T-cell (primary cell): Measurements from ENCODE around the gene LCN9. TPM values are rescaled to one million over a fixed set of nuclear protein-coding genes. Genes with fewer than 3 reads are reported as not detected.

Source experiments
- ATAC-seq, 4 experiments: fragments of 200-7000 bp in 3 of 4; fragments of 150-1000 bp in 1 of 4; cut with Tn5 transposase; replicated peaks in 1 of 4; 1 replicate in 3 of 4; 2 replicates in 1 of 4; pipeline ENCODE4 v1.10.0; 2021; ENCODE audit warnings: moderate library complexity in 3 of 4, mild to moderate bottlenecking in 2 of 4, moderate number of reproducible peaks in 1 of 4
- CTCF ChIA-PET, 2 donors: fragments of 300-600 bp; sonication (Branson Sonifier 250); formaldehyde crosslinking; loops; one replicate each; lab custom pipeline; 2022; ENCODE audit warnings: antibody characterized with exemption in 2 of 2; lab: Charles Lee
- POLR2A ChIA-PET, 2 donors: fragments of 300-600 bp; sonication (Branson Sonifier 250); formaldehyde crosslinking; loops; one replicate each; lab custom pipeline; 2022; ENCODE audit warnings: antibody characterized with exemption in 2 of 2; lab: Charles Lee
- DNase-seq, 35 experiments: peaks; one replicate each; pipeline versions ENCODE4 v3.0.0 to v3.0.0-alpha.2; 2013 to 2023
- H3K27ac ChIP-seq: one replicate; pipeline ENCODE4 v1.5.1; 2013; ENCODE audit warnings: low read length
- H3K27me3 ChIP-seq, 2 experiments: replicated peaks in 1 of 2; 1 replicate in 1 of 2; 2 replicates in 1 of 2; pipeline versions ENCODE4 v1.6.1 to v1.7.0; 2013; ENCODE audit warnings: low read length in 1 of 2, mixed read lengths in 1 of 2; ENCODE audit not compliant: control insufficient read depth in 2 of 2, insufficient read depth in 2 of 2; ENCODE audit errors: extremely low read depth in 1 of 2
- H3K36me3 ChIP-seq, 2 donors: 1 replicate in 1 of 2; 2 replicates in 1 of 2; pipeline versions ENCODE4 v1.6.1 to v1.7.0; 2013; ENCODE audit warnings: low read length in 1 of 2; ENCODE audit not compliant: control insufficient read depth in 2 of 2, insufficient read depth in 1 of 2; ENCODE audit errors: extremely low read depth in 1 of 2
- H3K4me1 ChIP-seq, 2 experiments: 1 replicate in 1 of 2; 2 replicates in 1 of 2; pipeline versions ENCODE4 v1.6.1 to v1.7.0; 2013; ENCODE audit warnings: low read length in 2 of 2, mixed read lengths in 1 of 2; ENCODE audit not compliant: insufficient read depth in 2 of 2, control insufficient read depth in 1 of 2; ENCODE audit errors: extremely low read depth in 1 of 2
- H3K4me3 ChIP-seq, 2 donors: 1 replicate in 1 of 2; 2 replicates in 1 of 2; pipeline versions ENCODE4 v1.5.1 to v1.7.0; 2013; ENCODE audit warnings: mild to moderate bottlenecking in 2 of 2, low read length in 1 of 2, moderate library complexity in 1 of 2; ENCODE audit not compliant: control insufficient read depth in 1 of 2; ENCODE audit errors: extremely low read depth in 1 of 2
- H3K9me3 ChIP-seq: 2 replicates; pipeline ENCODE4 v1.7.0; 2013
- H3K27ac Mint-ChIP-seq, 2 donors: one replicate each; pipeline ENCODE4 v1.8.0; 2020 to 2021; ENCODE audit warnings: mild to moderate bottlenecking in 2 of 2, mixed read lengths in 2 of 2
- H3K27me3 Mint-ChIP-seq, 2 donors: one replicate each; pipeline ENCODE4 v1.8.0; 2021 to 2022; ENCODE audit warnings: mixed read lengths in 2 of 2
- H3K36me3 Mint-ChIP-seq: one replicate; pipeline ENCODE4 v1.8.0; 2021; ENCODE audit warnings: mixed read lengths
- H3K4me1 Mint-ChIP-seq, 3 donors: one replicate each; pipeline ENCODE4 v1.8.0; 2020 to 2022; ENCODE audit warnings: mixed read lengths in 3 of 3, mild to moderate bottlenecking in 1 of 3
- H3K4me3 Mint-ChIP-seq, 3 donors: one replicate each; pipeline ENCODE4 v1.8.0; 2020 to 2022; ENCODE audit warnings: mild to moderate bottlenecking in 3 of 3, mixed read lengths in 3 of 3, moderate library complexity in 3 of 3
- H3K9me3 Mint-ChIP-seq, 3 donors: one replicate each; pipeline ENCODE4 v1.8.0; 2020 to 2022; ENCODE audit warnings: mixed read lengths in 3 of 3
- WGBS: methylation state at CpG from one replicate; pipeline ENCODE4 v1.1.5; 2013; ENCODE audit warnings: missing lambda C conversion rate; ENCODE audit not compliant: insufficient coverage; 5-methylcytosine and 5-hydroxymethylcytosine counted together
- total RNA-seq, 35 experiments: library from RNA in 6 of 35; stranded (reverse) in 6 of 35; fragments of 120-200 nt in 1 of 35; gene quantifications; one replicate each; pipeline versions ENCODE4 v1.2.1 to v1.2.4 and lab custom pipeline; 2013 to 2026

LCN9 gene
- total RNA-seq, 5 donors from 2014 or later (not counting 1 experiment from before 2014, with no cell fraction given), result not detected

GRCh38 chr9:135617538-135617900, 45.6 kb upstream of the LCN9 start:
- no peak overlapping the region for H3K4me3 ChIP-seq
- H3K4me1 Mint-ChIP-seq, result no peaks in the 10 kb centered on the region
- no peaks in the 10 kb centered on the region for H3K4me1 ChIP-seq
- no peaks in the 10 kb centered on the region for H3K9me3 ChIP-seq
- no peaks in the 10 kb centered on the region for H3K36me3 ChIP-seq
- H3K27me3 ChIP-seq, result peaks cover 0 to 26% of the 10 kb centered on the region in 2 experiments
- H3K9me3 Mint-ChIP-seq, result no peaks in the 10 kb centered on the region
- H3K36me3 Mint-ChIP-seq, result no peaks in the 10 kb centered on the region
- peaks cover 8 to 14% of the 10 kb centered on the region in 2 donors for H3K27me3 Mint-ChIP-seq
- ChIA-PET CTCF (no interaction called here), POLR2A (no interaction called here)
- ATAC-seq, result no peak
- H3K4me3 Mint-ChIP-seq, result no peak overlapping the region
- no peak overlapping the region for H3K27ac ChIP-seq
- 83% methylated on average over 12 of the region's 13 CpGs for WGBS
- no peak overlapping the region for H3K27ac Mint-ChIP-seq
- DNase-seq, result no peak

- peaks cover 0 to 21% of the 10 kb centered on the region in 2 experiments for H3K27me3 ChIP-seq
- H3K4me1 Mint-ChIP-seq, result no peaks in the 10 kb centered on the region
- ChIA-PET CTCF (no interaction called here), POLR2A (no interaction called here)
- H3K9me3 ChIP-seq, result no peaks in the 10 kb centered on the region
- no peaks in the 10 kb centered on the region for H3K4me1 ChIP-seq
- H3K36me3 ChIP-seq, result no peaks in the 10 kb centered on the region
- no peak overlapping the region for H3K27ac ChIP-seq
- H3K36me3 Mint-ChIP-seq, result no peaks in the 10 kb centered on the region
- H3K27me3 Mint-ChIP-seq, result peaks cover 7 to 12% of the 10 kb centered on the region in 2 donors
- no peak for DNase-seq
- H3K4me3 Mint-ChIP-seq, result no peak overlapping the region
- no peaks in the 10 kb centered on the region for H3K9me3 Mint-ChIP-seq
- no peak overlapping the region for H3K4me3 ChIP-seq
- H3K27ac Mint-ChIP-seq, result no peak overlapping the region
- no peak for ATAC-seq
- 85% methylated on average over 10 of the region's 13 CpGs for WGBS
Measured at GRCh38 chr9:135617991-135618411, 45.1 kb upstream of the LCN9 start.

- DNase-seq (no peak), ATAC-seq (no peak)
- H3K36me3 Mint-ChIP-seq, result no peaks in the 10 kb centered on the region
- WGBS, result 71% methylated on average over 4 of the region's 8 CpGs
- no peaks in the 10 kb centered on the region for H3K9me3 Mint-ChIP-seq
- H3K27me3 ChIP-seq, result peaks cover 0 to 16% of the 10 kb centered on the region in 2 experiments
- POLR2A ChIA-PET, result no interaction called here
- no peaks in the 10 kb centered on the region for H3K4me1 ChIP-seq
- CTCF ChIA-PET, result no interaction called here
- peaks cover 4 to 10% of the 10 kb centered on the region in 2 donors for H3K27me3 Mint-ChIP-seq
- no peaks in the 10 kb centered on the region for H3K36me3 ChIP-seq
- no peak overlapping the region for H3K4me3 ChIP-seq
- no peak overlapping the region for H3K27ac Mint-ChIP-seq
- no peaks in the 10 kb centered on the region for H3K4me1 Mint-ChIP-seq
- no peaks in the 10 kb centered on the region for H3K9me3 ChIP-seq
- no peak overlapping the region for H3K4me3 Mint-ChIP-seq
- no peak overlapping the region for H3K27ac ChIP-seq
Measured at GRCh38 chr9:135618866-135619598, 44.1 kb upstream of the LCN9 start.

- no peaks in the 10 kb centered on the region for H3K36me3 ChIP-seq
- DNase-seq, result no peak
- 73% methylated on average over 10 of the region's 10 CpGs for WGBS
- H3K4me3 ChIP-seq, result no peak overlapping the region
- Mint-ChIP-seq H3K27me3 (peaks cover 4 to 10% of the 10 kb centered on the region in 2 donors), H3K4me3 (no peak overlapping the region), H3K4me1 (no peaks in the 10 kb centered on the region), H3K36me3 (no peaks in the 10 kb centered on the region), H3K27ac (no peak overlapping the region), H3K9me3 (no peaks in the 10 kb centered on the region)
- ChIA-PET CTCF (no interaction called here), POLR2A (no interaction called here)
- no peaks in the 10 kb centered on the region for H3K4me1 ChIP-seq
- peaks cover 0 to 16% of the 10 kb centered on the region in 2 experiments for H3K27me3 ChIP-seq
- ATAC-seq, result no peak
- no peaks in the 10 kb centered on the region for H3K9me3 ChIP-seq
- H3K27ac ChIP-seq, result no peak overlapping the region
Measured at GRCh38 chr9:135619599-135619886, 43.6 kb upstream of the LCN9 start.

- no peak for DNase-seq
- CTCF ChIA-PET, result interaction anchor here in 1 of 2 donors (0.6 kb wide), 1 partner anchor 61 kb away, joined by 4 read pairs; no protein-coding TSS in a partner anchor
- POLR2A ChIA-PET, result no interaction called here
Measured at GRCh38 chr9:135620558-135620957, 42.6 kb upstream of the LCN9 start.

GRCh38 chr9:135622415-135623020, 40.6 kb upstream of the LCN9 start:
- Histone ChIP-seq H3K27me3 (peaks cover 0 to 18% of the 10 kb centered on the region in 2 experiments), H3K36me3 (no peaks in the 10 kb centered on the region), H3K4me3 (no peak overlapping the region), H3K27ac (no peak overlapping the region), H3K4me1 (no peaks in the 10 kb centered on the region), H3K9me3 (no peaks in the 10 kb centered on the region)
- no peak for DNase-seq
- ChIA-PET POLR2A (no interaction called here), CTCF (no interaction called here)
- Mint-ChIP-seq H3K4me3 (no peak overlapping the region), H3K4me1 (no peaks in the 10 kb centered on the region), H3K9me3 (peaks cover 9 to 11% (median 11%) of the 10 kb centered on the region in 3 donors), H3K27ac (no peak overlapping the region), H3K27me3 (peaks cover 9 to 14% of the 10 kb centered on the region in 2 donors), H3K36me3 (no peaks in the 10 kb centered on the region)
- WGBS, result 65% methylated on average over 9 of the region's 11 CpGs
- ATAC-seq, result no peak

More at GRCh38 chr9:135620558-135620957, 42.6 kb upstream of the LCN9 start:
- Mint-ChIP-seq H3K27me3 (peaks cover 4 to 9% of the 10 kb centered on the region in 2 donors), H3K4me3 (no peak overlapping the region), H3K27ac (no peak overlapping the region), H3K36me3 (no peaks in the 10 kb centered on the region), H3K9me3 (no peaks in the 10 kb centered on the region), H3K4me1 (no peaks in the 10 kb centered on the region)
- Histone ChIP-seq H3K36me3 (no peaks in the 10 kb centered on the region), H3K9me3 (no peaks in the 10 kb centered on the region), H3K4me3 (no peak overlapping the region), H3K27ac (no peak overlapping the region), H3K27me3 (peaks cover 0 to 12% of the 10 kb centered on the region in 2 experiments), H3K4me1 (no peaks in the 10 kb centered on the region)
- 89% methylated on average over 4 of the region's 7 CpGs for WGBS
- no peak for ATAC-seq
